K562 (cell line): ENCODE results near the gene SPDYE17. TPM values are rescaled to one million over a fixed set of nuclear protein-coding genes. Genes with fewer than 3 reads are reported as not detected.
"Not testable (repeated sequence)": the region's sequence is repeated elsewhere in the genome, so short reads cannot be mapped to it uniquely, and the experiment has no call there.

Experiments used
- ATAC-seq: fragments of 200-7000 bp; cut with Tn5 transposase; 3 replicates; pipeline ENCODE4 v1.9.1; 2020; ENCODE audit warnings: moderate library complexity
- BruUV-seq: library from RNA; stranded (reverse); fragments of 400-500 nt; replicated peaks from 2 replicates; lab custom pipeline; 2021; lab: Mats Ljungman, UMichigan
- CTCF ChIA-PET: fragments of 300-600 bp; formaldehyde crosslinking; extraction: SDS; loops from one replicate; lab custom pipeline; 2021; ENCODE audit warnings: low intra/inter-chr PET ratio; lab: Yijun Ruan, JAX
- POLR2A ChIA-PET: fragments of 300-600, 350-650 bp; sonication (Branson Sonifier 250); formaldehyde crosslinking; extraction: SDS; loops from one replicate; lab custom pipeline; 2021; ENCODE audit warnings: antibody characterized with exemption, inconsistent platforms; lab: Yijun Ruan, JAX
- DNase-seq, 4 experiments: peaks; one replicate each; pipeline versions ENCODE4 v3.0.0 to v3.0.0-alpha.2; 2011 to 2018; ENCODE audit warnings: low spot score in 3 of 4, mixed read lengths in 3 of 4; ENCODE audit errors: extremely low read depth in 1 of 4
- FAIRE-seq: peaks from 2 replicates; lab custom pipeline; 2011; peaks lifted over from hg19 to GRCh38; lab: Jason Lieb, UNC
- H2AFZ ChIP-seq: 2 replicates; pipeline ENCODE4 v1.6.0; 2011; ENCODE audit warnings: low read depth, low read length, control low read depth, inconsistent platforms
- H3K27ac ChIP-seq: fragments of 200-600 bp; 3 replicates; pipeline ENCODE4 v1.8.0; 2011; ENCODE audit warnings: low read depth, mild to moderate bottlenecking, control low read depth, inconsistent platforms, low read length, moderate library complexity, mixed read lengths; ENCODE audit errors: extremely low read depth
- H3K27me3 ChIP-seq, 2 experiments: fragments of 300-600 bp in 1 of 2; 2 replicates in 1 of 2; 3 replicates in 1 of 2; pipeline versions ENCODE4 v1.6.0 to v1.8.0; 2011; ENCODE audit warnings: inconsistent platforms in 2 of 2, low read length in 2 of 2, mild to moderate bottlenecking in 1 of 2, mixed read lengths in 1 of 2, moderate library complexity in 1 of 2; ENCODE audit not compliant: control insufficient read depth in 2 of 2, insufficient read depth in 2 of 2
- H3K36me3 ChIP-seq: fragments of 300-600 bp; 3 replicates; pipeline ENCODE4 v1.8.0; 2011; ENCODE audit warnings: mild to moderate bottlenecking, low read length, inconsistent platforms; ENCODE audit not compliant: control insufficient read depth, insufficient read depth
- H3K4me1 ChIP-seq, 2 experiments: fragments of 200-600 bp in 1 of 2; replicated peaks in 1 of 2; 2 replicates in 1 of 2; 3 replicates in 1 of 2; pipeline versions ENCODE4 v1.5.1 to v1.8.0; 2011; ENCODE audit warnings: inconsistent platforms in 2 of 2, low read length in 2 of 2, mild to moderate bottlenecking in 1 of 2, mixed read lengths in 1 of 2, moderate library complexity in 1 of 2; ENCODE audit not compliant: control insufficient read depth in 2 of 2, insufficient read depth in 2 of 2
- H3K4me2 ChIP-seq: 2 replicates; pipeline ENCODE4 v1.6.1; 2011; ENCODE audit warnings: low read length, control low read depth, inconsistent platforms, mixed read lengths; ENCODE audit not compliant: insufficient read depth
- H3K4me3 ChIP-seq: fragments of 200-600 bp; sonication (generic), shearing (Covaris generic); 2 replicates; pipeline ENCODE4 v1.5.1; 2016; ENCODE audit warnings: control low read depth, inconsistent platforms
- H3K79me2 ChIP-seq: fragments of 200-600 bp; 3 replicates; pipeline ENCODE4 v1.8.0; 2011; ENCODE audit warnings: low read length, inconsistent platforms; ENCODE audit not compliant: control insufficient read depth, insufficient read depth
- H3K9ac ChIP-seq, 2 experiments: 2 replicates each; pipeline versions ENCODE4 v1.6.0 to v1.6.1; 2011; ENCODE audit warnings: low read depth in 2 of 2, low read length in 2 of 2, control low read depth in 1 of 2, inconsistent platforms in 1 of 2, mild to moderate bottlenecking in 1 of 2, mixed read lengths in 1 of 2; ENCODE audit not compliant: insufficient read depth in 1 of 2
- H3K9me1 ChIP-seq: one replicate; pipeline ENCODE4 v1.6.0; 2011; ENCODE audit warnings: inconsistent platforms, mild to moderate bottlenecking, low read length, moderate library complexity; ENCODE audit not compliant: control insufficient read depth, insufficient read depth
- H3K9me3 ChIP-seq: replicated peaks from 2 replicates; pipeline ENCODE4 v1.5.1; 2011; ENCODE audit warnings: low read depth, low read length, inconsistent platforms; ENCODE audit not compliant: control insufficient read depth, insufficient read depth
- H4K20me1 ChIP-seq: replicated peaks from 2 replicates; pipeline ENCODE4 v1.6.1; 2011; ENCODE audit warnings: low read length, inconsistent platforms, mixed read lengths; ENCODE audit not compliant: control insufficient read depth, insufficient read depth
- WGBS: fragments of 100-300 bp; shearing (Covaris generic); methylation state at CpG from one replicate; pipeline ENCODE4 v1.1.6; 2016; ENCODE audit warnings: low coverage, mixed read lengths; ENCODE audit not compliant: insufficient coverage; ENCODE audit errors: missing lambda C conversion rate; 5-methylcytosine and 5-hydroxymethylcytosine counted together
- in situ Hi-C: fragments of 300-500 bp; cut with MboI; formaldehyde crosslinking; loops from 4 replicates; pipeline ENCODE4 v1.15.0; 2018; ENCODE audit warnings: inconsistent platforms, mixed read lengths
- intact Hi-C: fragments of 100-400 bp; cut with micrococcal nuclease; formaldehyde crosslinking; loops from 2 replicates; pipeline ENCODE4 v1.14.2; 2022
- polyA plus RNA-seq, 8 experiments: library from polyadenylated mRNA; depleted of rRNA in 4 of 8; stranded (reverse) in 5 of 8; unstranded in 3 of 8; fragments of >200 nt; fragmentation: Nextera tagmentation in 2 of 8; fragmentation: Illumina TruSeq in 1 of 8; extraction: Ambion mirVana in 2 of 8; extraction: Trizol in 1 of 8; gene quantifications; 2 replicates each; pipeline versions ENCODE4 v1.2.1 to v1.2.3, GENCODE V29; 2011 to 2014; ENCODE audit warnings: inconsistent platforms in 1 of 8, missing spikeins in 1 of 8
- total RNA-seq, 7 experiments: library from RNA; depleted of rRNA in 6 of 7; stranded (reverse); fragments of >200 nt in 6 of 7; fragmentation: Illumina TruSeq in 2 of 7; extraction: Trizol in 2 of 7; gene quantifications; 2 replicates each; pipeline versions ENCODE4 v1.2.1 to v1.2.3, GENCODE V29; 2011 to 2021; ENCODE audit warnings: low replicate concordance in 1 of 7

SPDYE17 gene
- total and polyA plus RNA-seq, 9 of the 15 experiments (the other 6 are each of a cell fraction or from before 2014, with no cell fraction given): not detected

DNA sequence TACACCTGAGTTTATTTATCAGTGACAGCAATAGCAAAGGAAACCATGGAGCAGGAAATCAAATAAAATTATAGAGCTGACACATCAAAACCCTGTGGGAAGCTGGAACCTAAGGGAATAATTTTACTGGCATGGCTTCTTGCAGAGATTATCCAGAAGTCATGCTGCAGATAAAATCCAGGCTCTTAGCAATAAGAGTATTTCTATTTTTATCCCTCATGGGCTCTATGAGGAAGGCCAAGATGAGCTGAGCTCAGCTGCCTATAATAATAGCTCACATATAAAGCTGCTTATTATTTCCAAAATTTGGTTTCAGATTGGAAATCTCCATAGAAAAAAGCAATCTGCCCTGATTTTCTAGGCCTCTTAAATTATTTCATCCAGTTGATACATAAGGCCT, 47.0 kb upstream of the SPDYE17 start:
- H2AFZ ChIP-seq, BruUV-seq, H3K27me3 ChIP-seq, H3K79me2 ChIP-seq, H3K9me3 ChIP-seq, POLR2A ChIA-PET, DNase-seq, FAIRE-seq, ATAC-seq, H3K9ac ChIP-seq, CTCF ChIA-PET, H3K9me1 ChIP-seq, H3K4me1 ChIP-seq, H3K4me2 ChIP-seq, intact Hi-C loops, H4K20me1 ChIP-seq, H3K36me3 ChIP-seq, in situ Hi-C loops, H3K4me3 ChIP-seq, H3K27ac ChIP-seq: not testable (repeated sequence)

DNA sequence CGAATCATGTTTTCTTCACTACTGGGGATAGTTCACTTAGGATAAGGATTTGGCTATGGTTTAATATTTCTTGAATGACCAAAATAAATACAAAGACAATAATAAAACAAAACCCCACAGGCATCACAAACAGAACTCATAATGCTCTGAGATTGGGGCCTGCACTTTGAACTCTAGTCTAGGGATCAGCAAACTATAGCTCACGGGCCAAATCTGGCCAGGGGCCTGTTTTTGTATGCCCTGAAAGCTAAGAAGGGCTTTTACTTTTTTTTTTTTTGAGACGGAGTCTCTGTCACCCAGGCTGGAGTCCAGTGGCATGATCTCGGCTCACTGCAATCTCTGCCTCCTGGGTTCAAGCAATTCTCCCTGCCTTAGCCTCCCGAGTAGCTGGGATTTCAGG, 44.9 kb upstream of the SPDYE17 start:
- intact Hi-C loops: not testable (repeated sequence)

DNA sequence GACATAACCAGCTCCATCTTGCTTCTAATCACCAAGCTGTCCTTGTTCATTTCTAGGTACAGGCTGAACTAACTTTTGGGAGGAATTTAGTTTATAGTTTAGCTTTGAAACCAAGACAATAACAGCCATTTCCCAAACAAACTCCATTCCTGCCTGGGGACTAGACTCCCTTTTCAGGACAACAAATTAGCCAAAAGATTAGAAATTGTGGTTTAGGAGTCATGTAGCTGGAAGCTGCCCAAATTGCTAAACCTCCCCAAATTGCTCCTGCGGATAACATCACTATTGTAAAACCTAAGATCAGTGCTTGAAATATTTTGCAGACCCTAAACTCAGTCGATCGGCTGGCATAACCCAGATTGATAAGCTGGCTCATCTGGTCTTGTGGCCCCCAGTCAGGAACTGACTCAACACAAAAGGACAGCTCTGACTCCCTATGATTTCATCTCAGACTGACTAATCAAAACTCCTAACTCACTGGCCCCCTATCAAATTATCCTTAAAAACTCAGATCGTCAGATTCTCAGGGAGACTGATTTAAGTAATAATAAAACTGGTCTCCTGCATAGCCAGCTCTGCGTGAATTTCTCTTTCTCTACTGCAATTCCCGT, 42.7 kb upstream of the SPDYE17 start:
- BruUV-seq, H3K27ac ChIP-seq, H3K36me3 ChIP-seq, H4K20me1 ChIP-seq, in situ Hi-C loops, H3K4me2 ChIP-seq, H3K9me3 ChIP-seq, intact Hi-C loops, H3K79me2 ChIP-seq, H3K4me3 ChIP-seq, H3K4me1 ChIP-seq, FAIRE-seq, H3K9ac ChIP-seq, DNase-seq, POLR2A ChIA-PET, H3K9me1 ChIP-seq, H3K27me3 ChIP-seq, H2AFZ ChIP-seq, CTCF ChIA-PET, ATAC-seq: not testable (repeated sequence)
- WGBS: no CpG with 5 or more reads among the region's 6 CpGs

More for the DNA sequence above, 44.9 kb upstream of the SPDYE17 start:
- H4K20me1 ChIP-seq, H3K27me3 ChIP-seq, H3K4me3 ChIP-seq, CTCF ChIA-PET, H3K9me3 ChIP-seq, in situ Hi-C loops, H3K79me2 ChIP-seq, DNase-seq, H3K9ac ChIP-seq, H3K4me1 ChIP-seq, FAIRE-seq, BruUV-seq, ATAC-seq, POLR2A ChIA-PET, H3K9me1 ChIP-seq, H3K36me3 ChIP-seq, H2AFZ ChIP-seq, H3K4me2 ChIP-seq, H3K27ac ChIP-seq: not testable (repeated sequence)
- WGBS: no CpG with 5 or more reads among the region's 5 CpGs

DNA sequence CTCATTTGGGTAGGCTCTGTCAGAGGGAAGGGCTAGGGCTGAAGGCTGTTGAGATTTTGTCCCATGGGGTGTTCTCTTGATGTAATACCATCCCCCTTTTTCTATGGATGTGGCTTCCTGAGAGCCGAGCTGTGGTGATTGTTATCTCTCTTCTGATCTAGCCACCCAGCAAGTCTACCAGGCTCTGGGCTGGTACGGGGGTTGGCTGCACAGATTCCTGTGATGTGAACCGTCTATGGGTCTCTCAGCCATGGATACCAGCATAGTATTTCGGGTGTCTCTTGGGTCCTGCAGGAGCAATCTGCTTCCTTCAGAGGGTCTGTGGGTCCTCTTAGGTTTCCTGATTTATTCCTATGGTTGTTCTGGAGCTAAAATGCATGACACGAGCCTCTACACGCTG, 38.9 kb upstream of the SPDYE17 start:
- H3K9me1 ChIP-seq, POLR2A ChIA-PET: not testable (repeated sequence)

More for the DNA sequence above, 38.9 kb upstream of the SPDYE17 start:
- H4K20me1 ChIP-seq, H3K4me2 ChIP-seq, H3K9ac ChIP-seq, CTCF ChIA-PET, ATAC-seq, H2AFZ ChIP-seq, intact Hi-C loops, BruUV-seq, H3K27me3 ChIP-seq, H3K27ac ChIP-seq, H3K79me2 ChIP-seq, H3K9me3 ChIP-seq, H3K4me1 ChIP-seq, DNase-seq, in situ Hi-C loops, H3K36me3 ChIP-seq, FAIRE-seq, H3K4me3 ChIP-seq: not testable (repeated sequence)
- WGBS: 29% methylated on average over 5 of the region's 6 CpGs
